ENCODE results near the gene IL19.

GRCh38 chr1:206833106-206833680 is 62.6 kb downstream of the IL19 start:
- TF ChIP-seq POLR2A (IDR thresholded peaks at IDR 0.05), result no peak
- TF ChIP-seq CTCF (IDR thresholded peaks at IDR 0.05), result no peak
- TF ChIP-seq EP300 (IDR thresholded peaks at IDR 0.05), result no peak
